COR-L47 (cell line): Measurements from ENCODE around the gene UPK3BL2.
"Not testable (repeated sequence)": the region's sequence is repeated elsewhere in the genome, so short reads cannot be mapped to it uniquely, and the experiment has no call there.

Experiments used
- DNase-seq: peaks from one replicate; lab custom pipeline; 2025; lab: John Stamatoyannopoulos, UW

UPK3BL2 gene

DNA sequence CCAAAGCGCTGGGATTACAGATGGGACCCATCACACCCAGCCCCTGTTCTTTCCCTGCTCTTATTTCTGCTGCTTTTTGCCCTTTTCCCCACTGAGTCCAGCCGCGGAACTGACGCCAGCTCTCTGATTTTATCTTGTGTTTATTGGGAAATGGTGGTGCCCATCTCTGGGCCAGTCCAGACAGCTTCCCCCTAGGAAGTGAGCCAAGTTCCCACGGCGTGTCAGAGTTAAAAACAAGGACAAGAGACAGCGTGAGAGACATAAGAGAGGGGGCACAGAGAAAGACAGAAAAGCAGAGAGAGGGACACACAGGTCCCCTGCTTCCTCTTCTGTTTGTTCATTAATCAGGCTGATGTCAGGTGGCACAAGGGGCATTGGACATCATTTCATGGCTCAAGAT, 11.9 kb downstream of the UPK3BL2 start:
- not testable (repeated sequence) for DNase-seq

DNA sequence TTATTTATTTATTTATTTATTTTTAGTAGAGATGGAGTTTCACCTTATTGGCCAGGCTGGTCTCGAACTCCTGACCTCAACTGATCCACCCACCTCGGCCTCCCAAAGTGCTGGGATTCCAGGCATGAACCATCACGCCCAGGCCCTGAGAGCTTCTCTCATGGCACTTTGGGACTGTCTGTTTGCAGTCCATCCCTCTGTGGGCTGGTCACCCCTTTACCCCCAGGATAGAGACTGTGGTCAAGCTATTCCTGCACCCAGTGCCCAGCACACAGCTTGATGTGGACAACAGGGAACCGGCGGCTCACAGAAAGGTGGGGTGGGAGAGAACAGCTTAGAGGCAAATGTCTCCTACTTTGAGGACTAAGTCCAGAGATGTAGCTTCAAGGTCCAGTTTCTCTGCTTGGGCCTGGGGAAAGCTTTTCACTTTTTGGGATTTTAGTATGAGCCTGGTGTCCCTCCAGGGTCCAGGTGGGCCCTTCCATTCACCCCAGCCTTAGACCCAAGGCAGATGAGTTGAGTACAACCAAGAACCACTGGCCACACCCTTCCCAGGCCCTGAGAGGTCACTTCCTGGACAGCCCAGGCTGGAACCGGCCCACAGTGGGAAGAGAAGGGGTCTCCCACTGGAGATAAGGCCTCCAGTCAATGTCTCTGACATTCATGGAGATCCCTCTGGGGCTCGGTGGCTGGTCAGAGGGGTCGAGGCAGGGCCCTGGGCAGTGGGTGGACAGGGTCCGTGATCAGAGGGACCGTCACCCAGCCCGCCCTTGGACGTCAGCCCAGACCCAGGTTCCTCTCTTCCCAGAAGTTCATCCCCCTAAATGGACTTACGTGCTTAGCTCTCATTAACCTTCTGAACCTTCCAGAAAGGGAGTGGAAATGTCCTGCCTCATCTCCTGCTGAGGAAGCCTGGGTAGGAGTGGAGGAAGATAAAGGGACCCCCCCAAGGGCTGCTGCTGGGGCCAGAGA, 15.4 kb downstream of the UPK3BL2 start:
- DNase-seq: not testable (repeated sequence)

DNA sequence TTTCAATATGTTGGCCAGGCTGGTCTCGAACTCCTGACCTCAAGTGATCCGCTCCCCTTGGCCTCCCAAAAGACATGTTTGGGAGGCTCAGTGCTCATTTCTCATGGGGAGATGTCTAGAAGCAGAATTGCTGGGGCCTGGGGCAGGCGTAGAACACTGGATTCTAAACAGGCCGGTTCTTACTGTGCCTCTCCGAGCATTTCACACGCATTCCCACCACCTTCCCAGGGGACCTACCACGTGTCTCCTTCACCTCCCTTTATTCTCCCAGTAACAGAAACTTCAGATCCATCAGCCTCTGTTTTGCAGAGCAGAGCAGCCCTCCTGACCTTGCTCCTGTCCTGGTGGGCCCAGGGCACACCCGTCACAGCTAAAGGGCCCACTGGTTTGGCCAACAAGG, 16.3 kb downstream of the UPK3BL2 start:
- DNase-seq: not testable (repeated sequence)

DNA sequence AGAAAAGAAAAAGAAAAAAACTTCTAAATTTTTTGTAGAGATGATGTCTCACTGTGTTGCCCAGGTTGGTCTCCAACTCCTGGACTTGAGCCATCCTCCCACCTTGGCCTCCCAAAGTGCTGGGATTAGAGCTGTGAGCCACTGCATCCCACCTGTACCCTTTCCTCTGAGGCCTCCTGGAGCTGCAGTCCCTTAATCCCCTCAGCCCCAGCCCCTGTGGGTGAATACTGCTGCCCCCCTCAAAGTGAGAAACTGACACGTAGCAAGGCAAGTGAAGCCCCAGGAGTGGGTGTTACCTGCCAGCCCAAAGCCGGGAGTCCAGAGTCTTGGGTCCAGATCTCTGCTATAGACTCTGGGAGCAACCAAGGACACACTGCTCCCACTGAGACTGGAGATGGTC, 18.7 kb downstream of the UPK3BL2 start:
- DNase-seq: not testable (repeated sequence)

DNA sequence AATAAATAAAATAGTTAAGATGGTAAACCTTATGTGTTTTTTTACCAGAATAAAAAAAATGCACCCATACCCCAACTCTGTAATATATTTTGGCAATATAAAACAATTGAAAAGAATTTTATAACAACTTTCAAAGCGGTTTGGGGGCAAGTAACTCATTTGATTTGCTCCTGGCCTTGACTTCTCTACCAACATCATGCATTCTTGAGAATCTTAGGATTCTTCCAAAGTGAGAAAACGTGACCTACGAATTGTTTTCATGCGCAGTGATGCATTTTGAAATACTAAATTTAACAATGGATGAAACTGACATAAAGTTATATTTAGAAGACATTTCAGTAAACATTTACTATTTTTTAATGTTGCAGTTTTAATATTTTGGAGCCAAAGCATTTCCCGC, 22.7 kb downstream of the UPK3BL2 start:
- DNase-seq: not testable (repeated sequence)

DNA sequence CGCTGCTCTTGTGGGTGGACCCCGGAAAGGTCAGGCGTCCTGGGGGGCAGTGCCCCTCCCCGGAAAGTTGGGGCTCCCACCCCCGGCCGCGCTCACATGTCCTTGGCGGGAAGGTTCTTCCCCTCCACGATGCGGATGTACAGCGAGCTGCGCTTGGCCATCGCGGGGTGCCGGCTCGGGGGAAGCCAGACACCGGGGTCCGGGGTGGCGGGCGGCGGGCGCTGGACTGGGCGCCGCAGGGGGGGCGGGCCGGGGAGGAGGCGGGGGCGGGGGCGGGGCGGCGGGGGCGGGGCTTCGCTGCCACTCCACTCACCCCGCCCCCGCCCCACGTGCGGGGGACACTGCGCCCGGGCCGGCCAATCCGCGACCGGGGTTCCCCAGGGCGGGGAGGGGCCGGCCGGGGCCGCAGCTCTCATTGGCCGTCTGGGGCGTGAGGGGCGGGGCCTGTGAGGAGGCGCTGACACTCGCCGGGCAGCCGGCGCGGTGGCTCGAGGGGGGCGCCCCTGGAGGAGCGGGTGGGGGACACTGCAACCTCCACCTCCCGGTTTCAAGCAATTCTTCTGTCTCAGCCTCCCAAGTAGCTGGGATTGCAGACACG, 25.8 kb downstream of the UPK3BL2 start, which contains the start of gene RASA4B:
TSS of gene RASA4B (minus strand) at position 228 of the 598 bp plus-strand sequence. CDS start at position 161, 67 bp downstream.
- DNase-seq: not testable (repeated sequence)

DNA sequence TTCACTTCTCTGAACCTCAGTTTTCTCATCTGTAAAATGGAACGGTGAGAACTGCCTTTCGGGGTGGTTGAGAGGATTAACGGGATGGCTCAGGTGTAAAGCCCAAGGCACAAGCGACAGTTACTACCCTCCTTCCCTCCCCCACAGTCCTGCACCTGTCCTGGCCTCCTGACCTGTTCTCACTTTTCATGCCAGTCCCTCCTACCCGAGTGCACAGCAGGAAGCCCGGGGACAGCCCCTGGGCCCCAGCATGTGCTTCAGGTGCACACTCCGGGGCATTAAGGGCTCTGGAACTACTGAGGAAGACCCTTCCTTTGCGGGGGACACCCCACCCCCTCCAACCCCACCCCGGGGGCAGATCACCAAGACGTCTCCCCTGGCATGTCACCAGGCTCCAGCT, 26.5 kb downstream of the UPK3BL2 start:
- not testable (repeated sequence) for DNase-seq

DNA sequence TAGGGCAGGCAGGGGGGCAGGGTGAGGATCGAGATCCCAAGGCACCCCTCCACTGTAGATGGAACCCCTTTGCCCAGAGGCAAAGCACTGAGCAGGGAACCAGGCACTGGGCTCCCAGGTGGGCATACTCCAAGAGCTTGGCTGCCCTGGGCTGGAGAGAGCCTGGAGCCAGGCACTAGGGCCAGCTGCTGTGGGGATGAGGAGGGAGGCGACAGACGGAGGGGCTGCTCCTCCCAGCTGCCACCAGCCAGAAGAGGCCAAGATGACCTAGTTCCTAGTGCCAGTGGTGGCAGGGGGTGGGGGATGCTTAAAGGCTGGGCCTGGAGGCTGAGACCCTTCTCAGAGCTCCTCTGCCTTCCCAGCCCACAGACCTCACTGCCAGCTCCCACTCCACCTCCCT, 27.6 kb downstream of the UPK3BL2 start:
- not testable (repeated sequence) for DNase-seq

DNA sequence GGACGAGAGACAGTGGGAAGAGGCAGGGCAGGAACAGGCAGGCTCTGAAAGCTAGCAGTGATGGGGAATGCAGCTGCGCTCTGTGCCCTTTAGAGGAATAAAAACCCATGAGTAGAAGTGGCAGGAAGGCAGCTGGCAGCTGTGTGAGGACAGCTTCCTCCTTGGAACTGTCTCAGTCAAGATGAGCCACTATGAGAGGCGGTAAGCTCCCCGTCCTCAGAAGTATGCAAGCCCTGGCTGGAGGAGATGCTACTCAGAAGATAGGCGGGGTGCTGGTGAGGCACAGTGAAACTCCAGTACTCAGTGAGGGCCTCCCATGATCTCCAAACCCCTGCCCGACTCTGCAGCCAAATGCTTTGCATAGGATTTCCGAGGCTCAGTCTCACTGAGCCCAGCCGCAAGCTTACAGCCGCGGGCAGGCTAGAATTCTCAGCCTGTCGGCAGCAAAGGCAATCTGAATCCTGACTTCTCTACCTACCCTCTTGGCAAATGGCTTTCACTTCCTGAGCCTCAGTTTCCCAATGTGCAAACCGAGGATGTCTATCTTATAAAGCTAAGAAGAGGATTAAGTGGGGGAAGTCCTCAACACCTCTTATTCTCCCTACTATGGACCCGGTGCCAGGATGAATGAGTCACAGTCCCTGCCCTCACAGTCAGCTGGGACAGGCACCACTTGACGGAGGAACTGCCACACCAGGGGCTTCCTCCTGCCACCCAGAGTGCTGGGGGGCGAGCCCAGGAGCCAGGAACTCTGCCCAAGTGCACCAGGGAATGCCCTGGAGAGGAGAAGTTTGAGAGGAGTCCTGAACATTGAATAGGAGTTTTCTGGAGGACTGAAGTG, 28.4 kb downstream of the UPK3BL2 start:
- not testable (repeated sequence) for DNase-seq

DNA sequence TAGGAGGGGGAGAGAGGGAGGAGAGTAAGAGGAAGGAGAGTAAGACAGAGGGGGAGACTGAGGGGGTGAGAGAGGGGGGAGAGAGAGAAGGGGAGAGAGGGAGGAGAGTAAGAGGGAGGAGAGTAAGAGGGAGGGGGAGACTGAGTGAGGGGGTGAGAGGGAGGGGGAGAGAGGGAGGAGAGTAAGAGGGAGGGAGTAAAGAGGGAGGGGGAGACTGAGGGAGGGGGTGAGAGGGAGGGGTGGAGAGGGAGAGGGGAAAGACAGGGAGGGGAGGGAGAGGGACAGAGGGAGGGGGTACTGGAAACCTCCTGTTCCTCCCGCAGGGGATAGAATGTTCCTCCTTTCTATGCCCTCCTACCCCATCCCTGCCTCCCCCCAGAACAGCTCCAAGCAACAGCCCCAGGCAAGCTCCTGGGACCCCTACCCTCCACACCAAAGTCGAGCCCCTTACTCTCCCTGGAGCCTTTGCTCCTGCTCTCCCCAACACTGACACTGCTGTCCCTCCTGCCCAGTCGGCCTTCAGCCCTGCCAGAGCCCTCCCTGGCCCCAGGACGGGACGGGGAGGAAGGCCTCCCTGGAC, 30.8 kb downstream of the UPK3BL2 start:
- not testable (repeated sequence) for DNase-seq

DNA sequence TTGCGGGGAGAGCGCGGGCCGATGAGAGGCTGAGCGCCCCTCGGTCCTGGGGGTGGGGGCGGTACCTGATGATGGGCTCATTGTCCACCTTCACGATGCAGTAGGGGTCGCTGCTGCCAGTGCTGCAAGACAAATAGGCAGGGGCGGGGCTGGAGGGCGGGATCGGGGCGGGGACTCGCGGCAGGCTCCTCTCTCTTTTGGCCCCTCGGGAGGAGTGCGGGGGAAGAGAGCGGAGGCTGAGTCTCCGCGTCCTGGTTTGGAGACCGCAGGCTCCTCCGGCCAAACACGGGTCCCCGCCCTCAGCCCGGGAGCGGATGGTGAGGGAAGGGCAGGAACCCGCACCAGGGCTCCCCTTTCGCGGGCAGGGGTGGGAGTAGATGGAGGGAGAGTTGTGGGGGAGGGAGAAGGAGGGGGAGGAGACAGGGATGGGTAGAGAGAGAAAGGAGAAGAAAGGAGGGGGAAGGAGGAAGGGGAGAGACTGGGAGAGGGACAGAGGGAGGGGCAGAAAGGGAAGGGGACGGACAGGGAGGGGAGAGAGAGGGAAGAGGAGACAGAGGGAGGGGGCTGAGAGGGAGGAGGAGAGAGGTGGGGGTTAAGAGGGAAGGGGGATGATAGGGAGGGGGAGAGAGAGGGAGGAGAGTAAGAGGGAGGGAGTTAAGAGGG, 31.5 kb downstream of the UPK3BL2 start:
- not testable (repeated sequence) for DNase-seq

DNA sequence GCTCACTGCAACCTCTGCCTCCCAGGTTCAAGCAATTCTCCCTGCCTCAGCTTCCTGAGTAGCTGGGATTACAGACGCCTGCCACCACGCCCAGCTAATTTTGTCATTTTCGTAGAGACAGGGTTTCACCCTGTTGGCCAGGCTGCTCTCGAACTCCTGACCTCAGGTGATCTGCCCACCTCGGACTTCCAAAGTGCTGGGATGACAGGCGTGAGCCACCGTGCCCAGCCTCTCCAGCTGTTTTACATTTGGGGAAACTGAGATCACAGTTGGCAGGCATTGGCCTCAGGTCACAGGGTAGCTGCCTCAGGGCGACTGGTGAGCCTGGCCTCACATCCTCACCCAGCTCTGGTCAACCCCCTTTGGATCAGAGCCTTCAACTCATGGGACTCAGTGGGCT, 32.9 kb downstream of the UPK3BL2 start:
- DNase-seq: not testable (repeated sequence)

DNA sequence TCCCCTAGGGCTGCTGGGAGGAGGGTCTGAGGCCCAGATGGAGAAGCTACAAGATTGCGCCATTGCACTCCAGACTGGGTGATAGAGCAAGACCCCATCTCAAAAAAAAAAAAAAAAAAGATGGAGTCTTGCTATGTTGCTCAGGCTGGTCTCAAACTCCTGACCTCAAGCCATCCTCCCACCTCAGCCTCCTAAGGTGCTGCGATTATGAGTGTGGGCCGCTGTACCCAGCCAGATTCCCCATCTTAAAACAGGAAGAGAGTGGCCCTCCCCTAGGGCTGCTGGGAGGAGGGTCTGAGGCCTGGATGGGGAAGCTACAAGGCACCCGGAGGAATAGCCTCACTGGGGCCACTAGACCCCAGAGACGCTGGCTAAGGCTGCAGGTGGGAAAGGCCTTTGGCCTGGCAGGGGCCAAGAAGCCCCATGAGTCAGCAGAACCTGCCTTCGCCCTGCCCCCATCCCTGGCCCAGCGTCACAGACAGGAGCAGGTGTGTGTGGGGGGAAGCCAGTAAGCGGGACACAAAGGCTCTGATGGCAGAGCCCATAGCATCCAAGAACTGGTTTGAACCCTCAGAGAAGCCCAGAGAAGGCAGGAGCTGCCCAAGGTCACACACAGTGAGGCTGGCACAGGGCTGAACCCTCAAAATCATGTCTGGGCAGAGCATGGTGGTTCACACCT, 35.9 kb downstream of the UPK3BL2 start:
- not testable (repeated sequence) for DNase-seq

DNA sequence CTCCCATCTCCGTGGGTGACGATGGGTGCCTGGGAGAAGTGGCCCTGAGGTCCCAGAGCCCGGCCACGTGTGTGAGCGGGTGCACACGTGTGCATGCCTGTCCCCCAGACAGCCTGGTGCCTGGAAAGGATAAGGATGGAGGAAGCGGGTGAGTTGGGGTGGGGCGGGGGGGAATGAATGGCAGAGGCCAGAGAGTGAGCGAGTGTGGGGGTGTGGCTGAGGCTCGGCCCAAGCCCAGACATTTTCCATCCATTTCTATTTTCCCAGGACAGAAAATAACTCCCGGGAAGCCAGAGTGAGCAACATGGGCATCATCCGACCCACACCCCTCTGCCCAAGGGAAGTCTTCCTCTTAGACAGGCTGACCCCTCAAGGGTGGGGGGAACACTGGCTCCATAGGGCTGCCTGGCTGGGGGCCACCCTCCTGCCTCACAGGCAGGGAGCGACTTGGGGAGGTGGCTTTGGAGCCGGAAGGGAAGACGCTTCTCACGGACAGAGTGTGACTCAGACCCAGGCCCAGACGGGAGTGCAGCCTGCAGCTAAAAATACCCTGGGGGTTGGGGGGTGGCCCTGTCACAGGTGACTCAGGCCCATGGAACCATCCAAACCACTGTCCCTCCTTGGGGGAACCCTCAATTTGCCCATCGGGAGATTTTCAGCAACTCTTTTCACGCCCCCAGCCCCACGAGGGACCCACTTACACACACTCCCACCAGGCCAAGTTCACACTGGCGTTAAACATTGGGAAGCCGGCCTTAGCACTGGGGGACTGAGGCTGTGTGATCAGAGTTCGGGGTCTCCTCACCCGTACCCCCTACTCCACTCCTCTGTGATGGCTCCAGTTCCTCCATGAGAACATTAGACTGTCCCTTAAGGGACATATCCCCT, 38.0 kb downstream of the UPK3BL2 start:
- DNase-seq: not testable (repeated sequence)

DNA sequence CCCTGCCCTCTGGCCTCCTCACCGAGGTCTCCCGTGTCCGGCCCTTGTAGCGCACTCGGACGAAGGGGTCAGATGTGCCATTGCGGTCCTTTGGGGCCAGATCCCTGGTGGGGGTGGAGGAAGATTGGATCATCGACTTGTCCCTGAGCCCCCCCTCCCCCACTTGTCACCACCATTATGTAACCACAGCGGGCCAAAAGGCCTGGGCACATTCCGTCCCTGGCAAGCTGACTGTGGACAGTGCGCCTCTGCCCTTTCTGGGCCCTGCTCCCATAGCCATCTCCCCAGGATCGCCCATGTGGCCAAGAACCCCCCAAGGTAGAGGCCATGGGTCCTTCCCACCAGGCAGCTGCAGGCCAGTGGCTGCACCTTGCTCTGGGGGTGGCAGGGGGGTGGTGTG, 40.4 kb downstream of the UPK3BL2 start:
- not testable (repeated sequence) for DNase-seq

DNA sequence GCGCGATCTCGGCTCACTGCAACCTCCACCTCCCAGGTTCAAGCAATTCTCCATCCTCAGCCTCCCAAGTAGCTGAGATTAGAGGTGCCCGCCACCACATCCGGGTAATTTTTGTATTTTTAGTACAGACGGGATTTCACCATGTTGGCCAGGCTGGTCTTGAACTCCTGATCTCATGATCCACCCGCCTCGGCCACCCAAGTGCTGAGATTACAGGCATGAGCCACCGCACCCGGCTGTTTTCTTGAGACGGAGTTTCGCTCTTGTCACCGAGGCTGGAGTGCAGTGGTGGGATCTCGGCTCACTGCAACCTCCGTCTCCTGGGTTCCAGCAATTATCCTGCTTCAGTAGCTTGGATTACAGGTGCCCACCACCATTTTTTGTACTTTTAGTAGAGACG, 45.2 kb downstream of the UPK3BL2 start:
- not testable (repeated sequence) for DNase-seq

DNA sequence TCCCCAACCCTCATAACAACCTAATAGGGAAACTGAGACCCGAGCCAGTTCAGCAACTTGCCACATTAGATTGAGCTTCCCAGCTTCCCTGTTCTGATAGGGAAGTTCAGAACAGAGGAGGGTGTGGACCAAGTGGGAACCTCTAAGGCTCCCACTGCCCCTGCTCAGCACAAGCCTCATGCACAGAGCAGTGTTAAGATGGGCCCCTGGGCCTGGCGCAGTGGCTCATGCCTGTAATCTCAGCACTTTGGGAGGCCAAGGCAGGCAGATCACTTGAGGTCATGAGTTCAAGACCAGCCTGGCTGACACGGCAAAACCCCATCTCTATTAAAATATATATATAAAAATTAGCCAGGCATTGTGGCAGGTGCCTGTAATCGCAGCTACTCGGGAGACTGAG, 46.2 kb downstream of the UPK3BL2 start:
- DNase-seq: not testable (repeated sequence)

DNA sequence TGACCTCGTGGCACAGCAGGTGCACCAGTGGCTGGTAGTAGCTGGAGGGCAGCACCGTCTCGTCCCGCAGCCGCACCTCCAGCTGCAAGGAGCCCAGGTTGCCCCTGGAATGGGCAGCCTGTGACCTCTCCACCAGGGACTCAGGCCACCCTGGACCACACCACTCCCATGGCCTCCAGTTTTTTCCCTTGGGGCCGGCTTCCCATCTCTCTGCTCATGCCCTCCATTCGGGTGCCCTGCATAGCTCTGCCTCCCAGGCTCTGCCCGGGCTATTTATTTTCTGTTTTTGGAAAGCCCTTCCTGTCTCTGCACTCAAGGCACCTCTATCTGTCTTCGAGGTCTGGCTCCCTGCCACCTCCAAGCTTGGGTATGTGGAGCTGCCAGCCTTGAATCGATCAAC, 46.6 kb downstream of the UPK3BL2 start:
- not testable (repeated sequence) for DNase-seq

DNA sequence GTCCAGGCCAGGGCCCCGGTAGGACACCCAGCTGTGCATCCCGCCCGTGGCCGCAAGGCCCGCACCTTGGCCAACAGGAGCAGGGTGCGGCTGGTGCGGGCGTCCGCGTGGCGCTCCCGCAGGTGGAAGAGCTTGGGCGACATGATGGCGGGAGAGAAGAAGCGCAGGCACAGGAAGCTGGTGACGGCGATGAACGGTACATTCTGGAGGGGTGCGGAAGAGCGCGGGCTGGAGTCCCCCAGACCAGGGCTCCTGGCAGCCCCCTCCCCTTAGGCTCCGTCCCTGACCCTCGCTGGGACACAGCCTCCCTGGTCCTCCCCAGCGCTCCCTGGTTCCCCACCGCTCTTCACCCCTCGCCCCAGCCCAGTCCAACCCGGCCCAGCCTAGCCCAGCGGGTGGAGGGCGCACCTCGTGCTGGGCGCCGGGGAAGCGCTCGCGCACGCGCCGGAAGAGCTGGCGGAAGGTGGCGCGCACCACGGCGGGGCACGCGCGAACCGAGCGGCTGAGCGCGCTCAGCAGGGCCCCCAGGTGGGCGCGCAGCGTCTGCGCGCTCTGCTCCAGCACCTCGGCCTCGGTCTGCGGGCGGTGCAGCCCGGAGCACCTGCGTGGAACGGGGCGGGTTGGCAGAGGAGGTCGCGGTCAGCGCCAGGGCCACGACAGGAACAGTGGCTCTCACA, 48.9 kb downstream of the UPK3BL2 start:
- not testable (repeated sequence) for DNase-seq
